GM23248 (cell line): ENCODE measurements around the gene ACBD7. TPM values are rescaled to one million over a fixed set of nuclear protein-coding genes. Genes with fewer than 3 reads are reported as not detected.

Experiments used
- DNase-seq: peaks from one replicate; pipeline ENCODE4 v3.0.0-alpha.2; 2015
- H2AFZ ChIP-seq: fragments of 200-600 bp; sonication (generic); 2 replicates; pipeline ENCODE4 v1.6.1; 2016; ENCODE audit warnings: antibody characterized with exemption
- H3F3A ChIP-seq: fragments of 200-600 bp; sonication (generic); 2 replicates; pipeline ENCODE4 v1.6.1; 2016; ENCODE audit warnings: mild to moderate bottlenecking, antibody characterized with exemption, mixed run types; ENCODE audit not compliant: insufficient read depth
- H3K27ac ChIP-seq: fragments of 200-600 bp; sonication (generic); 2 replicates; pipeline ENCODE4 v1.5.1; 2016; ENCODE audit warnings: mild to moderate bottlenecking
- H3K27me3 ChIP-seq: fragments of 200-600 bp; sonication (generic); replicated peaks from 2 replicates; pipeline ENCODE4 v1.6.1; 2016; ENCODE audit warnings: mild to moderate bottlenecking; ENCODE audit not compliant: insufficient read depth
- H3K36me3 ChIP-seq: fragments of 200-600 bp; sonication (generic); 2 replicates; pipeline ENCODE4 v1.6.1; 2016; ENCODE audit warnings: low read depth, mild to moderate bottlenecking
- H3K4me1 ChIP-seq: fragments of 200-600 bp; sonication (generic); 2 replicates; pipeline ENCODE4 v1.6.1; 2016; ENCODE audit warnings: mild to moderate bottlenecking; ENCODE audit not compliant: insufficient read depth
- H3K4me2 ChIP-seq: fragments of 200-600 bp; sonication (generic); one replicate; pipeline ENCODE4 v1.6.1; 2016; ENCODE audit warnings: mild to moderate bottlenecking; ENCODE audit not compliant: unreplicated experiment
- H3K4me3 ChIP-seq: fragments of 200-600 bp; sonication (generic); 2 replicates; pipeline ENCODE4 v1.5.1; 2016; ENCODE audit warnings: mild to moderate bottlenecking
- H3K79me2 ChIP-seq: fragments of 200-600 bp; sonication (generic); 2 replicates; pipeline ENCODE4 v1.6.1; 2016; ENCODE audit warnings: mild to moderate bottlenecking; ENCODE audit not compliant: insufficient read depth
- H3K9ac ChIP-seq: fragments of 200-600 bp; sonication (generic); 2 replicates; pipeline ENCODE4 v1.6.1; 2016; ENCODE audit warnings: mild to moderate bottlenecking
- H3K9me2 ChIP-seq: fragments of 200-600 bp; sonication (generic); 2 replicates; pipeline ENCODE4 v1.6.1; 2016; ENCODE audit warnings: mixed run types, mild to moderate bottlenecking, moderate library complexity; ENCODE audit not compliant: insufficient read depth
- H3K9me3 ChIP-seq: fragments of 200-600 bp; sonication (generic); one replicate; pipeline ENCODE4 v1.6.1; 2017; ENCODE audit warnings: low read depth
- H4K20me1 ChIP-seq: fragments of 200-600 bp; sonication (generic); 2 replicates; pipeline ENCODE4 v1.6.0; 2016; ENCODE audit not compliant: insufficient read depth
- EZH2 ChIP-seq: fragments of 200-600 bp; sonication (generic); IDR thresholded peaks from 2 replicates; pipeline ENCODE4 v1.6.1; 2018; ENCODE audit warnings: antibody characterized with exemption, mild to moderate bottlenecking; ENCODE audit not compliant: insufficient read depth, poor library complexity, severe bottlenecking
- EZH2phosphoT487 ChIP-seq: fragments of 200-600 bp; sonication (generic); IDR thresholded peaks from 2 replicates; pipeline ENCODE4 v1.6.1; 2018; ENCODE audit warnings: antibody characterized with exemption, moderate library complexity, mild to moderate bottlenecking, low read depth; ENCODE audit not compliant: insufficient read depth
- WGBS, 2 experiments: methylation state at CpG; one replicate each; pipeline ENCODE4 v1.1.6; 2015 to 2017; ENCODE audit warnings: low lambda C conversion rate in 2 of 2, low coverage in 1 of 2; ENCODE audit errors: missing lambda C conversion rate in 2 of 2; 5-methylcytosine and 5-hydroxymethylcytosine counted together
- in situ Hi-C: fragments of 300-500 bp; cut with MboI; formaldehyde crosslinking; loops from 2 replicates; pipeline ENCODE4 v1.15.0; 2020
- polyA plus RNA-seq: library from polyadenylated mRNA; unstranded; fragments of >200 nt; fragmentation: Nextera tagmentation; extraction: Ambion mirVana; gene quantifications from 2 replicates; pipeline ENCODE4 v1.2.1, GENCODE V29; 2016
- total RNA-seq: library from RNA; depleted of rRNA; stranded (reverse); fragments of >200 nt; shearing (Covaris generic); gene quantifications from 2 replicates; pipeline ENCODE4 v1.2.3, GENCODE V29; 2014; rRNA removed

The ACBD7 gene
- total and polyA plus RNA-seq, 2 experiments from 2014 or later = 0.11 TPM; not detected in 1

- no peaks in the 10 kb centered on the region for H3K9me3 ChIP-seq
- H3K4me1 ChIP-seq = no peaks in the 10 kb centered on the region
- no peak overlapping the region for H3K4me2 ChIP-seq
- no peak for DNase-seq
- no peak overlapping the region for H3K27ac ChIP-seq
- no peaks in the 10 kb centered on the region for H3K79me2 ChIP-seq
- H4K20me1 ChIP-seq = no peaks in the 10 kb centered on the region
- H3F3A ChIP-seq = no peaks in the 10 kb centered on the region
- H3K4me3 ChIP-seq = no peak overlapping the region
- H3K9ac ChIP-seq = no peak overlapping the region
- no peaks in the 10 kb centered on the region for H3K9me2 ChIP-seq
- in situ Hi-C loops = no loop called here
- H3K27me3 ChIP-seq = no peaks in the 10 kb centered on the region
- H2AFZ ChIP-seq = no peak overlapping the region
- TF ChIP-seq EZH2 (no peak), EZH2phosphoT487 (no peak)
- WGBS, 2 experiments = 55 to 61% methylated on average over 4 of the region's 4 CpGs
- H3K36me3 ChIP-seq = no peaks in the 10 kb centered on the region
These were observed 50.9 kb downstream of the ACBD7 start for GRCh38 chr10:15037691-15038090.

GRCh38 chr10:15035385-15036301, 52.9 kb downstream of the ACBD7 start:
- Histone ChIP-seq H3K4me2 (no peak overlapping the region), H3K9me3 (no peaks in the 10 kb centered on the region), H3K27me3 (no peaks in the 10 kb centered on the region), H3K36me3 (no peaks in the 10 kb centered on the region), H3F3A (no peaks in the 10 kb centered on the region), H3K79me2 (no peaks in the 10 kb centered on the region), H4K20me1 (no peaks in the 10 kb centered on the region), H3K27ac (no peak overlapping the region), H3K9ac (no peak overlapping the region), H2AFZ (no peak overlapping the region), H3K4me1 (no peaks in the 10 kb centered on the region), H3K9me2 (no peaks in the 10 kb centered on the region), H3K4me3 (no peak overlapping the region)
- in situ Hi-C loops = no loop called here
- TF ChIP-seq EZH2 (no peak), EZH2phosphoT487 (no peak)
- DNase-seq = no peak
- WGBS, 2 experiments = 59 to 67% methylated on average over 18 of the region's 18 CpGs

DNA sequence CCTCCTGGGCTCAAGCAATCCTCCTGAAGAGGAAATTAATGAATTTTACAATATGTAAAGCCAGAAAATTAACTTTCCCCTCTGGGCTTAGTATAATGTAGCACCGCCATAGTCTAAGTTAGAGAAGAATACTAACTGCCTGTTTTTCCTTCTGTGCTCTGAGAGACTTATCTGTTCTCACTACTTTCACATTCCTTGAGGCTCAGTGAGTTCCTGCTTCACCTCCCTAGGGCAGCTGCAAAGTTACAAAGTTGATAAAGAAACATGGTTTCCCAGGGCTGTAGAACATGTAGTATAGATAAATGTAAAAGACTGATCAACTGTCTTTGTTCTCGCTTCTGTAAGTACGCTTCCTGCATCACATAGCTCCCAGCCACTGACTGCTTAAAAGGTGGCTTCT, 60.8 kb downstream of the ACBD7 start:
- H3K9ac ChIP-seq = no peak overlapping the region
- H4K20me1 ChIP-seq = no peaks in the 10 kb centered on the region
- no peak overlapping the region for H3K4me2 ChIP-seq
- no peak overlapping the region for H2AFZ ChIP-seq
- 32 to 38% methylated on average over 3 of the region's 3 CpGs for whole genome bisulfite sequencing, 2 experiments
- no peaks in the 10 kb centered on the region for H3K9me2 ChIP-seq
- H3K9me3 ChIP-seq = no peaks in the 10 kb centered on the region
- H3K79me2 ChIP-seq = no peaks in the 10 kb centered on the region
- no peak for TF ChIP-seq EZH2phosphoT487
- TF ChIP-seq EZH2 = no peak
- H3K27me3 ChIP-seq = no peaks in the 10 kb centered on the region
- no peaks in the 10 kb centered on the region for H3F3A ChIP-seq
- no peak overlapping the region for H3K4me3 ChIP-seq
- H3K27ac ChIP-seq = no peak overlapping the region
- DNase-seq = no peak
- in situ Hi-C loops = no loop called here
- no peaks in the 10 kb centered on the region for H3K4me1 ChIP-seq
- no peaks in the 10 kb centered on the region for H3K36me3 ChIP-seq

Other genes with a start within 250 kb of the ACBD7 start
- 14.6 and 21.8 TPM in 2 replicates for gene SUV39H2, start 209.9 kb downstream of the ACBD7 start, total RNA-seq
- 8.9 and 9.3 TPM in 2 replicates for gene SUV39H2, start 209.9 kb downstream of the ACBD7 start, polyA plus RNA-seq
- gene DCLRE1C, start 134.7 kb downstream of the ACBD7 start, total RNA-seq = 7.5 and 8.2 TPM in 2 replicates
- gene DCLRE1C, start 134.7 kb downstream of the ACBD7 start, polyA plus RNA-seq = 9.8 and 11.3 TPM in 2 replicates
- not detected in 2 replicates for gene MEIG1, start 129.4 kb downstream of the ACBD7 start, total RNA-seq
- gene MEIG1, start 129.4 kb downstream of the ACBD7 start, polyA plus RNA-seq = 0.33 and 0.43 TPM in 2 replicates
- not detected in 2 replicates for gene OLAH, start 44.8 kb downstream of the ACBD7 start, total RNA-seq
- gene OLAH, start 44.8 kb downstream of the ACBD7 start, polyA plus RNA-seq = not detected in 2 replicates
- gene RPP38, start 8.6 kb upstream of the ACBD7 start, total RNA-seq = 8.0 and 8.9 TPM in 2 replicates
- gene RPP38, start 8.6 kb upstream of the ACBD7 start, polyA plus RNA-seq = 19.0 and 22.1 TPM in 2 replicates
- 28.6 and 35.9 TPM in 2 replicates for gene NMT2, start 79.9 kb upstream of the ACBD7 start, total RNA-seq
- gene NMT2, start 79.9 kb upstream of the ACBD7 start, polyA plus RNA-seq = 24.9 and 26.3 TPM in 2 replicates